ENCODE data around the gene SYTL4. TPM values are rescaled to one million over a fixed set of nuclear protein-coding genes. Genes with fewer than 3 reads are reported as not detected.

The SYTL4 gene
- total RNA-seq, 1 experiment from 2014 or later, result 0.13 TPM

DNA sequence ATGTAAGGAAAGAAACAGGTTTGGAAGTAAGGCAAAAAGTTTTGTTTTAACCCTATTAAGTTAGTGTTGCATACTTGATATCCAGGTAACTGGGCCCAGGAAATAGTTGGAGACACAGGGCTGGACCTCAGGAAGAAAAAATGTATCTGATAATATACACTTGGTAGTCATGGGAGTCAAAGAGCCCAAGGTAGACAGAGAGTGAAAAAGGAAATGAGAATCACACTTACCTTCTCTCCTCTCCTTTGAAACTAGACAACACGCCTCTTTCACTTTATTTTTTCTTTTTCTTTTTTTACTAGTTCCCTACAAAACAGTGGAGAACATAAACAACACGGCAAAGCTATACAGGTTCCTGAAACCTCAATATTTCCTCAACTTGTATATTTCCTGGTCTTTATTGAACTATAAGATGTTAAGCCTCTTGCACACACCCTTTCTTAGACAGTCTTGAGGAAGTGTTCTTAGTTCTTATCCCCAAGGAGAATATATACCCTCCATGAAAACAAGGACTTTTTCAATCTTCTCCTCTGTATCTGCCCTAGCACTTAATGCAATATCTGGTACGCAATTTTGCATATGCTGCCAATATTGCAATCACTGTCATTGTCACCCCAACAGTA is 27.2 kb downstream of the SYTL4 start:
- Mint-ChIP-seq H3K4me1 (no peaks in the 10 kb centered on the region), H3K9me3 (peaks cover 51 to 69% of the 10 kb centered on the region in 2 experiments), H3K27me3 (ENCODE audit: low read depth) (peaks cover 10% of the 10 kb centered on the region), H3K27ac (no peak overlapping the region), H3K4me3 (no peak overlapping the region), H3K36me3 (ENCODE audit: insufficient read depth in 1 of 3, low read depth in 3 of 3) (no peaks in the 10 kb centered on the region; a peak in 1 of 7 replicates)
- Histone ChIP-seq H3K27me3 (ENCODE audit: insufficient read depth, low read length) (no peaks in the 10 kb centered on the region), H3K9ac (ENCODE audit: extremely low read depth, insufficient read length, low read length) (no peak overlapping the region), H4K91ac (ENCODE audit: insufficient read length, low read depth, low read length) (no peak overlapping the region), H3K79me2 (ENCODE audit: insufficient read depth, low read length) (no peaks in the 10 kb centered on the region), H2BK12ac (ENCODE audit: insufficient read length, low read depth, low read length) (no peak overlapping the region), H3K18ac (ENCODE audit: insufficient read length, low read depth, low read length) (no peak overlapping the region), H2BK5ac (ENCODE audit: insufficient read length, low read length) (no peak overlapping the region), H2BK15ac (ENCODE audit: low read depth, low read length) (no peak overlapping the region), H2AK5ac (ENCODE audit: insufficient read length, low read length) (no peak overlapping the region), H3K79me1 (ENCODE audit: insufficient read depth, low read depth, low read length, poor library complexity, severe bottlenecking) (no peaks in the 10 kb centered on the region), H3K23me2 (ENCODE audit: insufficient read length, low read depth, low read length, poor library complexity, severe bottlenecking) (no peaks in the 10 kb centered on the region), H3K23ac (ENCODE audit: insufficient read length, low read depth, low read length) (no peak overlapping the region), H2BK20ac (ENCODE audit: low read depth, low read length, poor library complexity, severe bottlenecking) (no peak overlapping the region), H2BK120ac (ENCODE audit: low read depth, low read length, poor library complexity, severe bottlenecking) (no peak overlapping the region), H3K9me3 (ENCODE audit: control insufficient read depth, low read depth, low read length) (peaks cover 15% of the 10 kb centered on the region), H3K27ac (ENCODE audit: insufficient read length, low read depth, low read length) (no peak overlapping the region), H3K4me1 (ENCODE audit: insufficient read depth, low read length) (no peaks in the 10 kb centered on the region), H4K20me1 (ENCODE audit: control insufficient read depth, insufficient read depth, insufficient read length) (no peaks in the 10 kb centered on the region), H4K8ac (replicated peaks; ENCODE audit: insufficient read length, low read depth, low read length) (no peak overlapping the region), H3T11ph (ENCODE audit: low read length) (no peak overlapping the region), H2AFZ (ENCODE audit: low read length) (no peak overlapping the region), H3K4ac (ENCODE audit: low read depth, low read length) (no peak overlapping the region), H3K4me2 (ENCODE audit: insufficient read depth, insufficient read length, low read length) (no peak overlapping the region), H3K56ac (ENCODE audit: insufficient read length, low read depth, low read length) (no peak overlapping the region), H4K5ac (ENCODE audit: insufficient read length, low read depth, low read length) (no peak overlapping the region), H3K14ac (ENCODE audit: insufficient read depth, low read length) (no peak overlapping the region)
- TF ChIP-seq, protein P1, sequence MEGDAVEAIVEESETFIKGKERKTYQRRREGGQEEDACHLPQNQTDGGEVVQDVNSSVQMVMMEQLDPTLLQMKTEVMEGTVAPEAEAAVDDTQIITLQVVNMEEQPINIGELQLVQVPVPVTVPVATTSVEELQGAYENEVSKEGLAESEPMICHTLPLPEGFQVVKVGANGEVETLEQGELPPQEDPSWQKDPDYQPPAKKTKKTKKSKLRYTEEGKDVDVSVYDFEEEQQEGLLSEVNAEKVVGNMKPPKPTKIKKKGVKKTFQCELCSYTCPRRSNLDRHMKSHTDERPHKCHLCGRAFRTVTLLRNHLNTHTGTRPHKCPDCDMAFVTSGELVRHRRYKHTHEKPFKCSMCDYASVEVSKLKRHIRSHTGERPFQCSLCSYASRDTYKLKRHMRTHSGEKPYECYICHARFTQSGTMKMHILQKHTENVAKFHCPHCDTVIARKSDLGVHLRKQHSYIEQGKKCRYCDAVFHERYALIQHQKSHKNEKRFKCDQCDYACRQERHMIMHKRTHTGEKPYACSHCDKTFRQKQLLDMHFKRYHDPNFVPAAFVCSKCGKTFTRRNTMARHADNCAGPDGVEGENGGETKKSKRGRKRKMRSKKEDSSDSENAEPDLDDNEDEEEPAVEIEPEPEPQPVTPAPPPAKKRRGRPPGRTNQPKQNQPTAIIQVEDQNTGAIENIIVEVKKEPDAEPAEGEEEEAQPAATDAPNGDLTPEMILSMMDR (conservative IDR thresholded peaks at IDR 0.05), result no peak
- no CpG with 5 or more reads among the region's 3 CpGs for WGBS (ENCODE audit: extremely low coverage, insufficient read length, low lambda C conversion rate)
- no peak for DNase-seq

Measured in H9 (cell line).